KMS-11 (cell line): Measurements from ENCODE around the gene PPM1G.

Experiments used
- H2AFZ ChIP-seq: fragments of 200-600 bp; sonication (generic); 2 replicates; pipeline ENCODE4 v1.6.1; 2016; ENCODE audit warnings: antibody characterized with exemption, mixed run types, low read depth
- H3K27ac ChIP-seq: fragments of 200-600 bp; sonication (generic); 2 replicates; pipeline ENCODE4 v1.6.1; 2016; ENCODE audit warnings: mild to moderate bottlenecking, mixed run types
- H3K27me3 ChIP-seq: fragments of 200-600 bp; sonication (generic); 2 replicates; pipeline ENCODE4 v1.6.1; 2017; ENCODE audit warnings: mild to moderate bottlenecking, low read depth, mixed run types, moderate library complexity; ENCODE audit not compliant: insufficient read depth
- H3K36me3 ChIP-seq: fragments of 200-600 bp; sonication (generic); 2 replicates; pipeline ENCODE4 v1.6.1; 2017; ENCODE audit warnings: mild to moderate bottlenecking, mixed run types; ENCODE audit not compliant: insufficient read depth
- H3K4me1 ChIP-seq: fragments of 200-600 bp; sonication (generic); 2 replicates; pipeline ENCODE4 v1.6.1; 2016; ENCODE audit warnings: mild to moderate bottlenecking, low read depth, mixed run types; ENCODE audit not compliant: poor library complexity, severe bottlenecking
- H3K4me2 ChIP-seq: fragments of 200-600 bp; sonication (generic); 2 replicates; pipeline ENCODE4 v1.7.0; 2016; ENCODE audit warnings: mild to moderate bottlenecking, mixed run types
- H3K4me3 ChIP-seq: fragments of 200-600 bp; sonication (generic); IDR thresholded peaks from 2 replicates; pipeline ENCODE4 v1.6.1; 2017; ENCODE audit warnings: low read depth, low read length, mixed read lengths; ENCODE audit not compliant: insufficient read depth
- H3K79me2 ChIP-seq: fragments of 200-600 bp; sonication (generic); 2 replicates; pipeline ENCODE4 v1.6.1; 2016; ENCODE audit warnings: low read depth, mixed run types; ENCODE audit not compliant: insufficient read depth
- H3K9ac ChIP-seq: fragments of 200-600 bp; sonication (generic); 2 replicates; pipeline ENCODE4 v1.6.1; 2016; ENCODE audit warnings: mild to moderate bottlenecking, mixed run types
- H4K20me1 ChIP-seq: fragments of 200-600 bp; sonication (generic); 2 replicates; pipeline ENCODE4 v1.6.1; 2016; ENCODE audit warnings: mild to moderate bottlenecking, mixed run types; ENCODE audit not compliant: insufficient read depth
- TF ChIP-seq, protein P1 (sequence below): fragments of 200-600 bp; sonication (generic); conservative IDR thresholded peaks from 2 replicates; pipeline ENCODE4 v1.6.1; 2017; ENCODE audit warnings: low read depth, mild to moderate bottlenecking, antibody characterized with exemption, low read length, moderate library complexity, mixed read lengths

Gene PPM1G

DNA sequence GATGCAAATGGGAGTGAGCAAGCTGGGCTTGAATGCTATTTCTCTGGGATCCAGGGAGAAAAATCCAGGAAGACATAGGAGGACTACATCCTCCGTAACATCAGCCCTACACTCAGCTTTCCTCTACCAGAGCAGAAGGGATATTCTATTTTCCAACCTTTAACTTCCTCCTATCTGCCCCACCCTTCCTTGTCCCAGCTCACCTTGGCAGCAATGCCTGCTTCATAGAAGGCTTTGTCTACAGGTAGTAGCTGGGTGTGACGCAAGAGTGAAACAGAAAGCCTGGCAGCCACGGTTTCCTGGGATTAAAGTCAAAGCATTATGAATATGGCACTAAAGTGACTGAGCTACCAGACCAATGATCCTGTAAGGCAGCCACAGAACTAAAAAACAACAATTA lies 36.7 kb upstream of the PPM1G start:
- peaks cover 5% of the 10 kb centered on the region for H3K4me1 ChIP-seq
- H2AFZ ChIP-seq, result no peak overlapping the region
- H3K27ac ChIP-seq, result no peak overlapping the region
- H3K4me2 ChIP-seq, result no peak overlapping the region
- TF ChIP-seq, protein P1, sequence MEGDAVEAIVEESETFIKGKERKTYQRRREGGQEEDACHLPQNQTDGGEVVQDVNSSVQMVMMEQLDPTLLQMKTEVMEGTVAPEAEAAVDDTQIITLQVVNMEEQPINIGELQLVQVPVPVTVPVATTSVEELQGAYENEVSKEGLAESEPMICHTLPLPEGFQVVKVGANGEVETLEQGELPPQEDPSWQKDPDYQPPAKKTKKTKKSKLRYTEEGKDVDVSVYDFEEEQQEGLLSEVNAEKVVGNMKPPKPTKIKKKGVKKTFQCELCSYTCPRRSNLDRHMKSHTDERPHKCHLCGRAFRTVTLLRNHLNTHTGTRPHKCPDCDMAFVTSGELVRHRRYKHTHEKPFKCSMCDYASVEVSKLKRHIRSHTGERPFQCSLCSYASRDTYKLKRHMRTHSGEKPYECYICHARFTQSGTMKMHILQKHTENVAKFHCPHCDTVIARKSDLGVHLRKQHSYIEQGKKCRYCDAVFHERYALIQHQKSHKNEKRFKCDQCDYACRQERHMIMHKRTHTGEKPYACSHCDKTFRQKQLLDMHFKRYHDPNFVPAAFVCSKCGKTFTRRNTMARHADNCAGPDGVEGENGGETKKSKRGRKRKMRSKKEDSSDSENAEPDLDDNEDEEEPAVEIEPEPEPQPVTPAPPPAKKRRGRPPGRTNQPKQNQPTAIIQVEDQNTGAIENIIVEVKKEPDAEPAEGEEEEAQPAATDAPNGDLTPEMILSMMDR, result no peak
- H4K20me1 ChIP-seq, result no peaks in the 10 kb centered on the region
- no peaks in the 10 kb centered on the region for H3K27me3 ChIP-seq
- H3K36me3 ChIP-seq, result no peaks in the 10 kb centered on the region
- no peak overlapping the region for H3K4me3 ChIP-seq
- no peaks in the 10 kb centered on the region for H3K79me2 ChIP-seq
- no peak overlapping the region for H3K9ac ChIP-seq

DNA sequence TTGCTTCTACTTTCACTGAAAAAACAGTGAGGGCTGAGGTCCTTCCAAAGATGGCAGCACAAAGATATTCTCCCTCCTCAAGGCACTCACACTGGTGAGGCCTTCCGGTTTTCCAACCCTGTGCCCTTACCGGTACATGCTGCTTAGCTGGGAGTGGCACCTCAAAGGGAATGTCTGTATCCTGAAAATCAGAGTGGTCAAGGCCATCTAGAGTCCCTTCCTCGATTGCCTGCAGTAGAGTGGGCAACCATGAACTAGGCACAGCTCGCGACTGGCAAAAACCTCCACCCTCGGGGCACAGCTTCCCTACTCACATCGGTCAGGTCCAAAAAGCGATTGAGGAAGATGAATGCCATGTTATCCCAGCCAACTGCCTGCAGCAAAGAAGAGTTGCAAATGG lies 36.2 kb upstream of the PPM1G start:
- H3K4me1 ChIP-seq, result peaks cover 5% of the 10 kb centered on the region
- no peak overlapping the region for H3K4me3 ChIP-seq
- H3K9ac ChIP-seq, result no peak overlapping the region
- no peak overlapping the region for H2AFZ ChIP-seq
- H3K36me3 ChIP-seq, result no peaks in the 10 kb centered on the region
- no peak overlapping the region for H3K4me2 ChIP-seq
- no peaks in the 10 kb centered on the region for H3K79me2 ChIP-seq
- H4K20me1 ChIP-seq, result no peaks in the 10 kb centered on the region
- no peaks in the 10 kb centered on the region for H3K27me3 ChIP-seq
- H3K27ac ChIP-seq, result no peak overlapping the region
- TF ChIP-seq, protein P1, result no peak

DNA sequence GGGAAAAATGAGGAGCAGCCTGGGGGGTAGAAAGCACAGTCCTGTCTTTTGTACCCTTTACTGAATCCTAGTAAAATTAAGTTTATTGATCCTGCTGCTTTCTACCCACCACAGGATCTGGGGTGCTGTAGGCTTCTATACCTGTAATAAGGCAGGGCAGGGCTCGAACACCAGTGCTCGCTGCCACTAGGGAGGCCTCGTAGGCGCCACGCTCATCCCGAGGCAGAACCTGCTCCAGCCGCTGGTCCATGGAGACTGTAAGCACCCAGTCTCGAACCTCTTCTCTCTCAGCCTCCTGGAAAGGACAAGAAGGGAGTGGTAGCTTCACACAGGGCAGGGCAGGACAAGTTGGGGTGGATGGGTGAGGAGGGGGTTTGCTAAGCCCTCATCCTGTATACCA lies 35.8 kb upstream of the PPM1G start:
- Histone ChIP-seq H3K4me1 (peaks cover 5% of the 10 kb centered on the region), H3K4me2 (no peak overlapping the region), H2AFZ (no peak overlapping the region), H3K4me3 (no peak overlapping the region), H3K27ac (no peak overlapping the region), H4K20me1 (no peaks in the 10 kb centered on the region), H3K27me3 (no peaks in the 10 kb centered on the region), H3K9ac (no peak overlapping the region), H3K79me2 (no peaks in the 10 kb centered on the region), H3K36me3 (no peaks in the 10 kb centered on the region)
- TF ChIP-seq, protein P1, result no peak

DNA sequence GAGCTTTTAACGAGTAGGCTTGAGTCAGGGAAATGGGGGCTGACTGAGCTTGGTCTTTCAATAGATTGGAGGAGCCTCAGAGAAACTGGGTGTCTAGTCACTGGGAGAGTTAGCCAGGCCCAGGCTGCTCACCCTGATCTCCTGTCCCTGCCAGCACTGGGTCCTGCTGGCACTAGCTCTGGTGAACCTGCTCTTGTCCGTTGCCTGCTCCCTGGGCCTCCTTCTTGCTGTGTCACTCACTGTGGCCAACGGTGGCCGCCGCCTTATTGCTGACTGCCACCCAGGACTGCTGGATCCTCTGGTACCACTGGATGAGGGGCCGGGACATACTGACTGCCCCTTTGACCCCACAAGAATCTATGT lies 33.5 kb upstream of the PPM1G start:
- H3K79me2 ChIP-seq, result no peaks in the 10 kb centered on the region
- no peak overlapping the region for H3K9ac ChIP-seq
- no peaks in the 10 kb centered on the region for H3K27me3 ChIP-seq
- no peak overlapping the region for H3K4me3 ChIP-seq
- no peak overlapping the region for H3K4me2 ChIP-seq
- H3K36me3 ChIP-seq, result no peaks in the 10 kb centered on the region
- no peak overlapping the region for H2AFZ ChIP-seq
- H3K27ac ChIP-seq, result no peak overlapping the region
- H3K4me1 ChIP-seq, result peaks cover 5% of the 10 kb centered on the region
- TF ChIP-seq, protein P1, result no peak
- H4K20me1 ChIP-seq, result no peaks in the 10 kb centered on the region
